HCT116 (cell line): ENCODE measurements around the gene CPSF7. TPM values are rescaled to one million over a fixed set of nuclear protein-coding genes. Genes with fewer than 3 reads are reported as not detected.

Source experiments
- ATAC-seq: fragments of 200-7000 bp; cut with Tn5 transposase; 2 replicates; pipeline ENCODE4 v1.9.1; 2020; ENCODE audit warnings: mild to moderate bottlenecking, moderate library complexity
- BruUV-seq: library from RNA; stranded (reverse); fragments of 400-500 nt; replicated peaks from 2 replicates; lab custom pipeline; 2021; lab: Mats Ljungman, UMichigan
- CTCF ChIA-PET: fragments of 300-600 bp; sonication (Branson Sonifier 250); formaldehyde crosslinking; loops from one replicate; lab custom pipeline; 2021; ENCODE audit warnings: antibody characterized with exemption; lab: Charles Lee
- POLR2A ChIA-PET: fragments of 300-600, 350-600 bp; sonication (Branson Sonifier 250); formaldehyde crosslinking; loops from one replicate; lab custom pipeline; 2021; ENCODE audit warnings: antibody characterized with exemption; lab: Charles Lee
- RAD21 ChIA-PET, 2 experiments: fragments of 300-600 bp; sonication (Branson Sonifier 250); formaldehyde crosslinking; loops; one replicate each; lab custom pipeline; 2023; ENCODE audit warnings: low total read pairs in 2 of 2; ENCODE audit not compliant: uncharacterized antibody in 2 of 2, unreplicated experiment in 2 of 2, low non-redundant PET in 1 of 2; lab: Charles Lee
- DNase-seq: peaks from one replicate; pipeline ENCODE4 v3.0.0-alpha.2; 2010; ENCODE audit warnings: low read depth, low spot score
- H2AFZ ChIP-seq: fragments of 200-600 bp; shearing (Covaris generic), sonication (generic); 2 replicates; pipeline ENCODE4 v1.6.1; 2017; ENCODE audit warnings: low read depth, mixed run types, mixed read lengths, antibody characterized with exemption, low read length; ENCODE audit not compliant: poor library complexity, severe bottlenecking
- H3K27ac ChIP-seq: 2 replicates; pipeline ENCODE4 v1.5.1; 2012; ENCODE audit warnings: low read depth, low read length
- H3K27me3 ChIP-seq: fragments of 200-600 bp; sonication (generic); 2 replicates; pipeline ENCODE4 v1.6.1; 2016; ENCODE audit warnings: mixed run types, low read length, mixed read lengths; ENCODE audit not compliant: insufficient read depth
- H3K36me3 ChIP-seq, 2 experiments: fragments of 200-500 bp in 1 of 2; fragments of 200-600 bp in 1 of 2; sonication (Bioruptor generic) in 1 of 2; sonication (generic) in 1 of 2; 2 replicates each; pipeline versions ENCODE4 v1.5.1 to v1.6.1; 2014 to 2016; ENCODE audit warnings: low read length in 2 of 2, inconsistent platforms in 1 of 2, mixed read lengths in 1 of 2, mixed run types in 1 of 2; ENCODE audit not compliant: insufficient read depth in 2 of 2, control insufficient read depth in 1 of 2
- H3K4me1 ChIP-seq, 2 experiments: fragments of 200-600 bp in 1 of 2; sonication (generic) in 1 of 2; 2 replicates each; pipeline versions ENCODE4 v1.5.1 to v1.6.1; 2012 to 2017; ENCODE audit warnings: low read length in 2 of 2, inconsistent platforms in 1 of 2, mild to moderate bottlenecking in 1 of 2, mixed read lengths in 1 of 2, mixed run types in 1 of 2, moderate library complexity in 1 of 2; ENCODE audit not compliant: insufficient read depth in 2 of 2, control insufficient read depth in 1 of 2
- H3K4me2 ChIP-seq: fragments of 200-600 bp; sonication (generic); 2 replicates; pipeline ENCODE4 v1.6.1; 2017; ENCODE audit warnings: mixed run types, low read length, mixed read lengths
- H3K4me3 ChIP-seq, 2 experiments: fragments of 200-600 bp in 1 of 2; sonication (generic) in 1 of 2; replicated peaks in 1 of 2; 2 replicates each; pipeline ENCODE4 v1.5.1; 2011 to 2016; ENCODE audit warnings: low read length in 2 of 2, control low read depth in 1 of 2, low read depth in 1 of 2, mild to moderate bottlenecking in 1 of 2, mixed read lengths in 1 of 2, mixed run types in 1 of 2
- H3K79me2 ChIP-seq: fragments of 200-600 bp; sonication (generic); 2 replicates; pipeline ENCODE4 v1.6.1; 2017; ENCODE audit warnings: mild to moderate bottlenecking, mixed run types, low read length, moderate library complexity, mixed read lengths; ENCODE audit not compliant: insufficient read depth
- H3K9ac ChIP-seq: fragments of 200-600 bp; sonication (generic); 2 replicates; pipeline ENCODE4 v1.6.1; 2016; ENCODE audit warnings: low read length, mixed read lengths
- H3K9me2 ChIP-seq: fragments of 200-600 bp; sonication (generic), shearing (Covaris generic); 2 replicates; pipeline ENCODE4 v1.6.1; 2017; ENCODE audit warnings: mixed run types, mild to moderate bottlenecking, moderate library complexity; ENCODE audit not compliant: insufficient read depth
- H3K9me3 ChIP-seq, 2 experiments: fragments of 200-500 bp in 1 of 2; fragments of 200-600 bp in 1 of 2; sonication (Bioruptor generic) in 1 of 2; sonication (generic) in 1 of 2; 2 replicates each; pipeline ENCODE4 v1.6.1; 2014 to 2017; ENCODE audit warnings: low read length in 2 of 2, mixed read lengths in 2 of 2, inconsistent platforms in 1 of 2, low read depth in 1 of 2, mild to moderate bottlenecking in 1 of 2, mixed run types in 1 of 2, moderate library complexity in 1 of 2; ENCODE audit not compliant: control insufficient read depth in 1 of 2, insufficient read depth in 1 of 2
- H4K20me1 ChIP-seq: fragments of 200-600 bp; sonication (generic), shearing (Covaris generic); 2 replicates; pipeline ENCODE4 v1.6.1; 2017; ENCODE audit warnings: mixed run types, mild to moderate bottlenecking, moderate library complexity; ENCODE audit not compliant: insufficient read depth
- ATF3 ChIP-seq: IDR thresholded peaks from 2 replicates; pipeline ENCODE4 v1.6.1; 2012
- CBX3 ChIP-seq: IDR thresholded peaks from 2 replicates; pipeline ENCODE4 v1.6.1; 2012; ENCODE audit warnings: low read depth
- CEBPB ChIP-seq: IDR thresholded peaks from 2 replicates; pipeline ENCODE4 v1.6.1; 2012; ENCODE audit warnings: low read depth
- CTCF ChIP-seq, 3 experiments: fragments of 200-600 bp in 1 of 3; sonication (generic) in 1 of 3; IDR thresholded peaks in 2 of 3; conservative IDR thresholded peaks in 1 of 3; 2 replicates each; pipeline ENCODE4 v1.5.1; 2012 to 2017; ENCODE audit warnings: low read depth in 2 of 3, low read length in 2 of 3, antibody characterized with exemption in 1 of 3, borderline replicate concordance in 1 of 3, control low read depth in 1 of 3, mild to moderate bottlenecking in 1 of 3, mixed read lengths in 1 of 3, mixed run types in 1 of 3, moderate library complexity in 1 of 3; ENCODE audit not compliant: insufficient read depth in 1 of 3
- EGR1 ChIP-seq: IDR thresholded peaks from 2 replicates; pipeline ENCODE4 v1.6.1; 2012; ENCODE audit warnings: low read depth
- ELF1 ChIP-seq: IDR thresholded peaks from 2 replicates; pipeline ENCODE4 v1.6.1; 2012; ENCODE audit warnings: low read depth, borderline replicate concordance
- EZH2 ChIP-seq: fragments of 200-600 bp; sonication (generic); IDR thresholded peaks from 2 replicates; pipeline ENCODE4 v1.6.1; 2017; ENCODE audit warnings: antibody characterized with exemption, mixed run types
- EZH2phosphoT487 ChIP-seq: fragments of 200-600 bp; IDR thresholded peaks from 2 replicates; pipeline ENCODE4 v1.6.1; 2018; ENCODE audit warnings: antibody characterized with exemption, borderline replicate concordance
- FOSL1 ChIP-seq: IDR thresholded peaks from 2 replicates; pipeline ENCODE4 v1.6.1; 2012; ENCODE audit warnings: low read depth
- JUND ChIP-seq: IDR thresholded peaks from 2 replicates; pipeline ENCODE4 v1.6.1; 2012
- MAX ChIP-seq: IDR thresholded peaks from 2 replicates; pipeline ENCODE4 v1.6.1; 2012
- POLR2A ChIP-seq: IDR thresholded peaks from 2 replicates; pipeline ENCODE4 v1.7.0; 2011; ENCODE audit warnings: borderline replicate concordance; ENCODE audit not compliant: insufficient read depth, insufficient read length; ENCODE audit errors: extremely low read depth
- POLR2AphosphoS5 ChIP-seq: IDR thresholded peaks from 2 replicates; pipeline ENCODE4 v1.6.1; 2011; ENCODE audit warnings: mild to moderate bottlenecking, low read depth, low read length, moderate library complexity
- RAD21 ChIP-seq: IDR thresholded peaks from 2 replicates; pipeline ENCODE4 v1.6.1; 2012; ENCODE audit warnings: low read depth, mild to moderate bottlenecking
- REST ChIP-seq: IDR thresholded peaks from 2 replicates; pipeline ENCODE4 v1.6.1; 2012; ENCODE audit warnings: low read depth
- SIN3A ChIP-seq: IDR thresholded peaks from 2 replicates; pipeline ENCODE4 v1.6.1; 2012; ENCODE audit warnings: low read depth
- SP1 ChIP-seq: IDR thresholded peaks from 2 replicates; pipeline ENCODE4 v1.6.1; 2012; ENCODE audit warnings: low read depth
- SRF ChIP-seq: IDR thresholded peaks from 2 replicates; pipeline ENCODE4 v1.6.1; 2012; ENCODE audit warnings: low read depth
- TCF7L2 ChIP-seq: IDR thresholded peaks from 2 replicates; pipeline ENCODE4 v1.7.0; 2011; ENCODE audit warnings: borderline replicate concordance, inconsistent platforms; ENCODE audit not compliant: insufficient read depth, insufficient read length; ENCODE audit errors: extremely low read depth
- YY1 ChIP-seq: IDR thresholded peaks from 2 replicates; pipeline ENCODE4 v1.6.1; 2011; ENCODE audit warnings: low read length, low read depth, moderate library complexity, mild to moderate bottlenecking; ENCODE audit not compliant: insufficient replicate concordance; ENCODE audit errors: extremely low read depth
- ZFX ChIP-seq: fragments of 450-650 bp; IDR thresholded peaks from 2 replicates; pipeline ENCODE4 v1.6.1; 2017
- ZNF274 ChIP-seq: fragments of 200-500 bp; sonication (Bioruptor generic); IDR thresholded peaks from 2 replicates; pipeline ENCODE4 v1.6.1; 2014; ENCODE audit warnings: mild to moderate bottlenecking, low read depth, low read length, inconsistent platforms
- intact Hi-C: fragments of 100-400 bp; cut with micrococcal nuclease; formaldehyde crosslinking; loops from 2 replicates; pipeline ENCODE4 v1.10.0; 2022
- total RNA-seq: library from RNA; stranded (reverse); gene quantifications from one replicate; pipeline ENCODE4 v1.2.1, GENCODE V29; 2021; ENCODE audit not compliant: unreplicated experiment

CPSF7 gene
- total RNA-seq, 1 experiment from 2014 or later = 110 TPM

- POLR2A ChIA-PET = interaction anchor here (0.5 to 1.2 kb wide), 2 partner anchors 55 to 71 kb away, joined by 3 read pairs; no protein-coding TSS in a partner anchor
- no peak overlapping the region for H3K9ac ChIP-seq
- DNase-seq = peak; percentile 73
- ATAC-seq = peak; percentile 98
- no peaks in the 10 kb centered on the region for H3K9me2 ChIP-seq
- no peaks in the 10 kb centered on the region for H3K9me3 ChIP-seq
- peaks cover 0 to 8% of the 10 kb centered on the region in 2 experiments; a peak in 2 of 4 replicates for H3K4me1 ChIP-seq
- H3K27me3 ChIP-seq = no peaks in the 10 kb centered on the region
- intact Hi-C loops = loop anchor here (1.0 to 2.0 kb wide), 3 partner anchors 71 to 192 kb away; no protein-coding TSS in a partner anchor
- BruUV-seq = no TSS peak
- H3K36me3 ChIP-seq = peaks cover 15 to 22% of the 10 kb centered on the region in 2 experiments
- H2AFZ ChIP-seq = no peak overlapping the region
- H3K4me3 ChIP-seq = no peak overlapping the region
- peak overlapping the region; percentile 15; the same call in 1 of the 2 replicates for H3K27ac ChIP-seq
- H3K4me2 ChIP-seq = peak overlapping the region; percentile 19; the same call in 1 of the 2 replicates
- H4K20me1 ChIP-seq = no peaks in the 10 kb centered on the region; the same call in 1 of the 2 replicates
- CTCF ChIA-PET = interaction anchor here (0.6 to 3.1 kb wide), 30 partner anchors 9 to 287 kb away, joined by 3 to 37 read pairs (median 5); partner anchors contain the start of genes CPSF7, CYB561A3, SDHAF2 and TMEM138
- H3K79me2 ChIP-seq = peaks cover 40% of the 10 kb centered on the region
- RAD21 ChIA-PET = interaction anchor here (0.6 to 1.6 kb wide), 4 partner anchors 11 to 287 kb away, joined by 3 to 5 read pairs (median 3); no protein-coding TSS in a partner anchor
- no peak for TF ChIP-seq EZH2
- peak; percentile 71; the same call in 1 of the 2 replicates for TF ChIP-seq CBX3
- no peak for TF ChIP-seq TCF7L2
- peak; percentile 57; the same call in 1 of the 2 replicates for TF ChIP-seq MAX
- TF ChIP-seq EZH2phosphoT487 = no peak
- TF ChIP-seq REST = no peak
- TF ChIP-seq RAD21 = peak; percentile 84
- no peak for TF ChIP-seq FOSL1
- no peak for TF ChIP-seq ELF1
- no peak for TF ChIP-seq JUND
- TF ChIP-seq SP1 = no peak
- no peak for TF ChIP-seq SIN3A
- TF ChIP-seq ZFX = no peak
- TF ChIP-seq SRF = no peak
- peak; percentile 81 to 94 (median 91); a peak in 5 of 6 replicates for TF ChIP-seq CTCF (IDR thresholded peaks at IDR 0.05 in 2 of 3, conservative IDR thresholded peaks at IDR 0.05 in 1 of 3; ENCODE audit: borderline replicate concordance in 1 of 3, insufficient read depth in 1 of 3, low read depth in 2 of 3, low read length in 2 of 3)
- TF ChIP-seq POLR2AphosphoS5 = no peak
- no peak for TF ChIP-seq ATF3
- TF ChIP-seq ZNF274 = no peak
- TF ChIP-seq YY1 = no peak
- no peak for TF ChIP-seq EGR1
- no peak for TF ChIP-seq POLR2A
- TF ChIP-seq CEBPB = no peak
Observed at GRCh38 chr11:61446211-61446651, 16.5 kb upstream of the CPSF7 start.
